AG09309 (cell line): ENCODE data around the gene GAPVD1.
A peak's percentile ranks its signal among the peaks of the same experiment; 100 is the strongest.

Experiments
- DNase-seq: peaks from one replicate; pipeline ENCODE4 v3.0.0-alpha.2; 2010; ENCODE audit warnings: low read depth
- H3K4me3 ChIP-seq: 2 replicates; pipeline ENCODE4 v1.5.1; 2011; ENCODE audit warnings: mild to moderate bottlenecking, low read depth, low read length, moderate library complexity; ENCODE audit not compliant: control insufficient read depth
- TF ChIP-seq, protein P1 (sequence below): IDR thresholded peaks from 2 replicates; pipeline ENCODE4 v1.5.1; 2011; ENCODE audit warnings: mild to moderate bottlenecking, low read depth, low read length, inconsistent platforms; ENCODE audit not compliant: insufficient read depth, control insufficient read depth; ENCODE audit errors: missing control alignments

Gene GAPVD1

DNA sequence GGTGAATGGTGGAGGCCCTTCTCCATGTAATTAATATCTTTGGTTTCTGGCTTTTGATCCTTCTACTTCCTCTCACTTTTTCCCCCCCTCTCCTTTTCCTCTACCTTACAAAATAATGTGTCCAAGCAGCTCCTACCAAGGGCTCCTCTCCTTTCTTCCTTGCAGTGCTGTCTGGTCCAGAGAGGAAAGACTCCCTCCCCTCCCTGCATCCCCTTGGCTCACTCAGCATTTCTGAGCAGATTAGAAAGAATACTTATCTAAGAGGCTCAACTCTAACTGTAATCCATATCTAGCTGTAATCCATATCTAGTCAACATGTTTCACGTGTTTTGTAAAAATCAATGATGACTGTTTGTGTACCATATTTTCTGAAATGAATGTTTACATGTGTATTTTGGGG lies 97.4 kb downstream of the GAPVD1 start:
- no peak overlapping the region for H3K4me3 ChIP-seq
- TF ChIP-seq, protein P1, sequence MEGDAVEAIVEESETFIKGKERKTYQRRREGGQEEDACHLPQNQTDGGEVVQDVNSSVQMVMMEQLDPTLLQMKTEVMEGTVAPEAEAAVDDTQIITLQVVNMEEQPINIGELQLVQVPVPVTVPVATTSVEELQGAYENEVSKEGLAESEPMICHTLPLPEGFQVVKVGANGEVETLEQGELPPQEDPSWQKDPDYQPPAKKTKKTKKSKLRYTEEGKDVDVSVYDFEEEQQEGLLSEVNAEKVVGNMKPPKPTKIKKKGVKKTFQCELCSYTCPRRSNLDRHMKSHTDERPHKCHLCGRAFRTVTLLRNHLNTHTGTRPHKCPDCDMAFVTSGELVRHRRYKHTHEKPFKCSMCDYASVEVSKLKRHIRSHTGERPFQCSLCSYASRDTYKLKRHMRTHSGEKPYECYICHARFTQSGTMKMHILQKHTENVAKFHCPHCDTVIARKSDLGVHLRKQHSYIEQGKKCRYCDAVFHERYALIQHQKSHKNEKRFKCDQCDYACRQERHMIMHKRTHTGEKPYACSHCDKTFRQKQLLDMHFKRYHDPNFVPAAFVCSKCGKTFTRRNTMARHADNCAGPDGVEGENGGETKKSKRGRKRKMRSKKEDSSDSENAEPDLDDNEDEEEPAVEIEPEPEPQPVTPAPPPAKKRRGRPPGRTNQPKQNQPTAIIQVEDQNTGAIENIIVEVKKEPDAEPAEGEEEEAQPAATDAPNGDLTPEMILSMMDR, result no peak
- DNase-seq, result no peak

- TF ChIP-seq, protein P1, result no peak
- no peak overlapping the region for H3K4me3 ChIP-seq
- DNase-seq, result no peak
Observed at GRCh38 chr9:125360601-125361000, 99.0 kb downstream of the GAPVD1 start.

GRCh38 chr9:125361837-125362531 lies 100.4 kb downstream of the GAPVD1 start:
- H3K4me3 ChIP-seq, result no peak overlapping the region
- DNase-seq, result no peak
- TF ChIP-seq, protein P1, result peak; percentile 26

GRCh38 chr9:125366676-125367075 lies 105.0 kb downstream of the GAPVD1 start:
- TF ChIP-seq, protein P1, result no peak
- DNase-seq, result no peak
- no peak overlapping the region for H3K4me3 ChIP-seq

GRCh38 chr9:125370786-125371185 lies 109.2 kb downstream of the GAPVD1 start:
- TF ChIP-seq, protein P1, result no peak
- DNase-seq, result no peak
- no peak overlapping the region for H3K4me3 ChIP-seq

GRCh38 chr9:125372441-125373226 lies 111.0 kb downstream of the GAPVD1 start:
- no peak for DNase-seq
- TF ChIP-seq, protein P1, result no peak
- H3K4me3 ChIP-seq, result no peak overlapping the region
